GM12878 (cell line): ENCODE measurements around the gene CCDC51. TPM values are rescaled to one million over a fixed set of nuclear protein-coding genes. Genes with fewer than 3 reads are reported as not detected.
A peak's percentile ranks its signal among the peaks of the same experiment; 100 is the strongest.

Source experiments
- ATAC-seq: fragments of 200-7000 bp; cut with Tn5 transposase; 3 replicates; pipeline ENCODE4 v1.9.1; 2020; ENCODE audit warnings: mild to moderate bottlenecking, moderate library complexity
- BruUV-seq: library from RNA; stranded (reverse); fragments of 400-500 nt; replicated peaks from 2 replicates; lab custom pipeline; 2021; lab: Mats Ljungman, UMichigan
- CTCF ChIA-PET: fragments of 300-600 bp; sonication (Branson Sonifier 250); formaldehyde crosslinking; extraction: SDS; loops from one replicate; lab custom pipeline; 2021; ENCODE audit warnings: inconsistent platforms; lab: Yijun Ruan, JAX
- POLR2A ChIA-PET: fragments of 350-600 bp; formaldehyde crosslinking; extraction: SDS; loops from one replicate; lab custom pipeline; 2021; ENCODE audit warnings: inconsistent platforms; lab: Charles Lee
- RAD21 ChIA-PET: fragments of 300-600 bp; sonication (Branson Sonifier 250); formaldehyde crosslinking; loops from one replicate; lab custom pipeline; 2023; ENCODE audit warnings: antibody characterized with exemption; ENCODE audit not compliant: unreplicated experiment; lab: Charles Lee
- SMC1A ChIA-PET: fragments of 300-600 bp; sonication (Branson Sonifier 250); formaldehyde crosslinking; loops from one replicate; lab custom pipeline; 2023; ENCODE audit not compliant: unreplicated experiment, uncharacterized antibody; lab: Charles Lee
- DNase-seq: peaks from one replicate; pipeline ENCODE4 v3.0.0-alpha.2; 2011; ENCODE audit warnings: low read depth, low spot score
- FAIRE-seq: peaks from 3 replicates; lab custom pipeline; 2011; peaks lifted over from hg19 to GRCh38; lab: Jason Lieb, UNC
- H2AFZ ChIP-seq: 2 replicates; pipeline ENCODE4 v1.6.0; 2011; ENCODE audit warnings: low read depth, low read length, control low read depth; ENCODE audit not compliant: control insufficient read depth
- H3K27ac ChIP-seq: 2 replicates; pipeline ENCODE4 v1.5.1; 2011; ENCODE audit warnings: control low read depth; ENCODE audit not compliant: control insufficient read depth, insufficient read depth
- H3K27me3 ChIP-seq, 2 experiments: replicated peaks in 1 of 2; 2 replicates each; pipeline versions ENCODE4 v1.6.0 to v1.6.1; 2011; ENCODE audit warnings: low read length in 1 of 2; ENCODE audit not compliant: control insufficient read depth in 2 of 2, insufficient read depth in 2 of 2
- H3K36me3 ChIP-seq, 2 experiments: 2 replicates each; pipeline ENCODE4 v1.5.1; 2011; ENCODE audit warnings: low read length in 1 of 2; ENCODE audit not compliant: control insufficient read depth in 2 of 2, insufficient read depth in 2 of 2
- H3K4me1 ChIP-seq: 2 replicates; pipeline ENCODE4 v1.6.1; 2011; ENCODE audit warnings: mild to moderate bottlenecking, low read length, moderate library complexity, mixed read lengths; ENCODE audit not compliant: control insufficient read depth, insufficient read depth
- H3K4me2 ChIP-seq: 2 replicates; pipeline ENCODE4 v1.6.0; 2011; ENCODE audit warnings: control low read depth; ENCODE audit not compliant: control insufficient read depth, insufficient read depth
- H3K4me3 ChIP-seq: fragments of 200-600 bp; sonication (generic); 2 replicates; pipeline ENCODE4 v1.5.1; 2016
- H3K79me2 ChIP-seq: 2 replicates; pipeline ENCODE4 v1.6.0; 2011; ENCODE audit warnings: low read length; ENCODE audit not compliant: control insufficient read depth, insufficient read depth
- H3K9ac ChIP-seq: 2 replicates; pipeline ENCODE4 v1.8.0; 2011; ENCODE audit warnings: low read length, control low read depth, mixed read lengths; ENCODE audit not compliant: control insufficient read depth, insufficient read depth
- H3K9me3 ChIP-seq: replicated peaks from 3 replicates; pipeline ENCODE4 v1.5.1; 2011; ENCODE audit warnings: mild to moderate bottlenecking, low read length; ENCODE audit not compliant: control insufficient read depth, insufficient read depth
- H4K20me1 ChIP-seq: 2 replicates; pipeline ENCODE4 v1.6.0; 2011; ENCODE audit not compliant: control insufficient read depth, insufficient read depth
- BCLAF1 ChIP-seq: fragments of 450-650 bp; IDR thresholded peaks from 2 replicates; pipeline ENCODE4 v1.6.1; 2017; ENCODE audit warnings: antibody characterized with exemption, mild to moderate bottlenecking, moderate library complexity
- BHLHE40 ChIP-seq, 2 experiments: fragments of 450-650 bp in 1 of 2; IDR thresholded peaks; 2 replicates each; pipeline ENCODE4 v1.6.1; 2011 to 2017; ENCODE audit warnings: low read depth in 2 of 2, borderline replicate concordance in 1 of 2, improper control_type of control experiment in 1 of 2, low read length in 1 of 2, mild to moderate bottlenecking in 1 of 2
- CREB1 ChIP-seq: IDR thresholded peaks from 2 replicates; pipeline ENCODE4 v1.6.1; 2012; ENCODE audit warnings: low read depth, mild to moderate bottlenecking, inconsistent platforms
- JUND ChIP-seq: IDR thresholded peaks from 2 replicates; pipeline ENCODE4 v1.6.1; 2012; ENCODE audit warnings: low read depth, mild to moderate bottlenecking, low read length, improper control_type of control experiment, moderate library complexity
- KDM1A ChIP-seq: fragments of 200-600 bp; sonication (generic); IDR thresholded peaks from 2 replicates; pipeline ENCODE4 v1.6.1; 2016; ENCODE audit warnings: borderline replicate concordance
- NFIC ChIP-seq: IDR thresholded peaks from 2 replicates; pipeline ENCODE4 v1.6.1; 2012; ENCODE audit warnings: low read depth, mild to moderate bottlenecking, inconsistent platforms, low read length, moderate library complexity
- POLR2AphosphoS5 ChIP-seq: IDR thresholded peaks from 2 replicates; pipeline ENCODE4 v1.6.1; 2011; ENCODE audit warnings: mild to moderate bottlenecking, low read length, inconsistent platforms
- POU2F2 ChIP-seq: IDR thresholded peaks from 3 replicates; pipeline ENCODE4 v1.6.1; 2011; ENCODE audit warnings: low read depth, mild to moderate bottlenecking, low read length, borderline replicate concordance
- YY1 ChIP-seq: IDR thresholded peaks from 2 replicates; pipeline ENCODE4 v1.6.1; 2011; ENCODE audit warnings: low read depth, mild to moderate bottlenecking, low read length
- ZBED1 ChIP-seq: IDR thresholded peaks from 2 replicates; pipeline ENCODE4 v1.6.1; 2016; ENCODE audit warnings: borderline replicate concordance
- ZNF217 ChIP-seq: fragments of 450-650 bp; IDR thresholded peaks from 2 replicates; pipeline ENCODE4 v1.6.1; 2017; ENCODE audit warnings: antibody characterized with exemption, mild to moderate bottlenecking
- ZNF274 ChIP-seq: IDR thresholded peaks from one replicate; pipeline ENCODE4 v1.8.0; 2011; ENCODE audit not compliant: insufficient read length, insufficient read depth
- ZNF622 ChIP-seq: fragments of 450-650 bp; IDR thresholded peaks from 2 replicates; pipeline ENCODE4 v1.6.1; 2017; ENCODE audit warnings: mild to moderate bottlenecking, inconsistent platforms
- WGBS: methylation state at CpG from one replicate; pipeline ENCODE4 v1.1.6; 2016; ENCODE audit warnings: low lambda C conversion rate; ENCODE audit not compliant: insufficient replicate concordance, insufficient coverage; ENCODE audit errors: missing lambda C conversion rate; 5-methylcytosine and 5-hydroxymethylcytosine counted together
- in situ Hi-C: fragments of 300-500 bp; cut with MboI; formaldehyde crosslinking; loops from 9 replicates; pipeline ENCODE4 v1.14.3; 2018; ENCODE audit warnings: mixed read lengths
- intact Hi-C: fragments of 100-400 bp; cut with micrococcal nuclease; formaldehyde crosslinking; loops from one replicate; pipeline ENCODE4 v1.14.2; 2022; ENCODE audit not compliant: unreplicated experiment
- polyA plus RNA-seq, 11 experiments: library from polyadenylated mRNA; depleted of rRNA in 4 of 11; unstranded in 6 of 11; stranded (reverse) in 5 of 11; fragments of >200 nt; fragmentation: Nextera tagmentation in 4 of 11; fragmentation: Illumina TruSeq in 1 of 11; extraction: Ambion mirVana in 4 of 11; extraction: Trizol in 1 of 11; gene quantifications; 1 replicate in 1 of 11; 2 replicates in 10 of 11; pipeline versions ENCODE4 v1.2.1 to v1.2.3, GENCODE V29; 2011 to 2016; ENCODE audit warnings: inconsistent platforms in 2 of 11, missing spikeins in 2 of 11, low read depth in 1 of 11
- total RNA-seq, 4 experiments: library from RNA; depleted of rRNA in 3 of 4; stranded (reverse); fragments of >200 nt in 3 of 4; fragmentation: Illumina TruSeq in 1 of 4; extraction: Trizol in 1 of 4; gene quantifications; 2 replicates each; pipeline versions ENCODE4 v1.2.1 to v1.2.3, GENCODE V29; 2013 to 2021

The CCDC51 gene
- total and polyA plus RNA-seq, 10 of the 15 experiments (the other 5 are each of a cell fraction or from before 2014, with no cell fraction given): 10.6 to 54.9 (median 28.5) TPM

DNA sequence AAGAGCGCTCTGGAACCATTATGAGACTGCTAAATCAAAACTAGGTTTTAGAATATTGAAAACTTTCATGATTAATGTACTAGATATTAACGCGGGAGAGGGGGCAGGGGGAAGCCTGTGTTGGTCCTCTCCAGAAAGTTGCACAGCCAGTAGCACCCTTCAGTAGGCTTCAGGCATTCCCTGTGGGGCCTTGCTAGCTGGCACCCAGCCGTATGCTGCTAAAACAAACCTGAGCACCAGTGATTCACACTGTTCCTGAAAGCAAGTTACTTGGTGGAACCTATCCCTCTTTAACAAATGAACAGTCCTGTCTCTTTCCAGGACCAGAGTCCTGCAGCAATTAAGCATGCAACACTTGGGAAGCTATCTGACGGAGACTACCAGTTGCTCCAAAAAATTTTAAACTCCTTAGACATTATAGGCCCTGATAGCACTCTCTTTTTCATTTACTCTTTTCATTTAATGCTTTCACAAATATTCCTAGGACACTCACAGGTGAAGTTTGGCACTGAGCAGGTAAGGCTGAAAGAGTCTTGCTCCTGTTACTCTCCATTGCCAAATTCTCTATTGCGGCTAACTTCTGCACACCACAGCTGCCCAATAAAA is 5.5 kb upstream of the CCDC51 start:
- no peak for FAIRE-seq
- Histone ChIP-seq H3K9ac (no peak overlapping the region; the same call in 1 of the 2 replicates), H4K20me1 (no peaks in the 10 kb centered on the region), H3K4me2 (peak overlapping the region; percentile 70), H3K4me1 (peaks cover 14% of the 10 kb centered on the region), H3K79me2 (peaks cover 47% of the 10 kb centered on the region), H3K4me3 (peak overlapping the region; percentile 74; the same call in 1 of the 2 replicates), H3K27ac (no peak overlapping the region), H3K9me3 (no peaks in the 10 kb centered on the region), H3K36me3 (peaks cover 0 to 3% of the 10 kb centered on the region in 2 experiments; a peak in 3 of 4 replicates), H3K27me3 (no peaks in the 10 kb centered on the region), H2AFZ (no peak overlapping the region)
- ChIA-PET RAD21 (interaction anchor here (0.8 to 2.6 kb wide), 4 partner anchors 9 to 111 kb away, joined by 3 to 20 read pairs (median 7); partner anchors contain the start of gene PFKFB4), POLR2A (interaction anchor here (0.6 to 1.5 kb wide), 4 partner anchors 13 to 648 kb away, joined by 3 to 5 read pairs (median 4); partner anchors contain the start of gene QRICH1), CTCF (interaction anchor here (0.6 to 5.8 kb wide), 7 partner anchors 9 to 117 kb away, joined by 3 to 69 read pairs (median 3); no protein-coding TSS in a partner anchor), SMC1A (interaction anchor here (1.2 to 3.3 kb wide), 4 partner anchors 9 to 110 kb away, joined by 3 to 16 read pairs (median 9); no protein-coding TSS in a partner anchor)
- 87% methylated on average over 6 of the region's 6 CpGs for WGBS
- TF ChIP-seq ZNF217 (no peak), JUND (no peak), POU2F2 (no peak), ZNF622 (no peak), YY1 (no peak), BCLAF1 (no peak), NFIC (no peak), CREB1 (0 out of 2 replicates have a peak, but pooled peaks have one; percentile 8), BHLHE40 (IDR thresholded peaks at IDR 0.05; ENCODE audit: borderline replicate concordance in 1 of 2, low read depth in 2 of 2, low read length in 1 of 2) (no peak), ZBED1 (no peak), POLR2AphosphoS5 (0 out of 2 replicates have a peak, but pooled peaks have one; percentile 43), ZNF274 (no peak), KDM1A (no peak)
- intact Hi-C loops (loop anchor here (5.0 kb wide), 2 partner anchors 62 to 112 kb away; partner anchors contain the start of gene PFKFB4), in situ Hi-C loops (no loop called here)
- no TSS peak for BruUV-seq
- no peak for ATAC-seq
- no peak for DNase-seq
